Astrocyte of the spinal cord (primary cell): ENCODE measurements around the gene ATP9A.

Source experiments
- DNase-seq: peaks from one replicate; pipeline ENCODE4 v3.0.0; 2011; ENCODE audit warnings: low read depth, low spot score
- H3K4me3 ChIP-seq: 2 replicates; pipeline ENCODE4 v1.5.1; 2011; ENCODE audit warnings: low read depth, mild to moderate bottlenecking, low read length, moderate library complexity
- CTCF ChIP-seq: IDR thresholded peaks from 2 replicates; pipeline ENCODE4 v1.5.1; 2012; ENCODE audit warnings: low read depth, mild to moderate bottlenecking, low read length, inconsistent platforms
- in situ Hi-C: cut with HindIII; loops from 2 replicates; pipeline ENCODE4 v1.10.0; 2017; ENCODE audit warnings: low sequenced_read_pairs

Gene ATP9A

DNA sequence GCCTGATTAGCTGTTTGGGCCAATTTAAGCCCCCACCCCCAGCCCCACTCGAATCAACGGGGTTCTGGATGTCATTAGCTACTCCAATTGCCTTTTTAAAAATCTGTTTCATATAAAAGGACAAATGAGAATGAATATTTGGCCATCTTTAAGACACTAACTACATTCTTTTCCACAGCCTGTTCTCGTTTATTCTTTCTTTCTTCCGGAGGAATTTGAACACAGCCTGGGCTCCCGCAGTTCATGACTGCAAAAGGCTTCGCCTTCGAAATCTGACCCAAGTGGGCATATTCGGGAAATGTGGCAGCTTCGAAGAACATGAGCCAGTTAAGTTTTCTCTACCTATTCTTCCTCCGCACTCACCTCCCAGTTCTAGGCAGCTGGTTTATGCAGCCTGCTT lies 176.3 kb downstream of the ATP9A start:
- in situ Hi-C loops: no loop called here

DNA sequence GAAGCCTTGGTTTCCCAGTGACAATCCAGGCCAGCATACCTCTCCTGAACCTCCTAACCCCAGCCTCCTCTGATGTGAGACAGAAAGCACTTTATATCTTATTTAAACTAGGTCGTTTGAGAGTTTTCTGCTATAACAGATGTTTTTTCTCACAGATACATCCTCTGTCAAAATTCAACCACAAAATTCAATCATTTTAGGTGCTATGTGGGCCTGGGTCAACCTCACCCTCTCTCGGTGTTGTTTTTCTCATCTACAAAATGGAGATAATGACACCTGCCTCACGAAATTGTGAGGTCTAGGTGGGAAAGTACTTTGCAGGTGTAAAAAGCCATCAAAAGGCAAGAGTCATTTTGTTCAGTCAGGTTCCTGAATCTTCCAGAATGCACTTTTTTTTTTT lies 179.4 kb downstream of the ATP9A start:
- in situ Hi-C loops: no loop called here
- DNase-seq: no peak
- no peak for TF ChIP-seq CTCF
- H3K4me3 ChIP-seq: no peak overlapping the region

More for the DNA sequence above, 176.3 kb downstream of the ATP9A start:
- no peak for TF ChIP-seq CTCF
- no peak overlapping the region for H3K4me3 ChIP-seq
- DNase-seq: no peak

DNA sequence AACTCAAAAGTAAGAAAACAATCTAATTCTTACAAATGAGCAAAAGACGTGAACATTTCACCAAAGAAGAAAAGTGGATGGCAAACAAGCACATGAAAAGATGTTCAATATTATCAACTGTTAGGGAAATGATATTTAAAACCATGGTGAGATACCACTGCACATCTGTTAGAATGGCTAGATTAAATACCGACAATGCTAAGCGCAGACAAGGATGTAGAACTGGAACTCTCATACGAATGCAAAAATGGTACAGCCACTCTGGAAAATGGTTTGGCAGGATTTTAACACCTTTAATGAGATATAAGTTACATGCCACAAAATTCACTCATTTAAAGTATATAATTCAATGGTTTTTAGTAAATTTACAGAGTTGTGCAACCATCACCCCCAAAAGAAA lies 181.0 kb downstream of the ATP9A start:
- TF ChIP-seq CTCF: no peak
- no peak overlapping the region for H3K4me3 ChIP-seq

GRCh38 chr20:51586005-51586440 lies 182.2 kb downstream of the ATP9A start:
- no peak for TF ChIP-seq CTCF
- H3K4me3 ChIP-seq: no peak overlapping the region
- DNase-seq: peak; percentile 80
- in situ Hi-C loops: no loop called here

More for the DNA sequence above, 181.0 kb downstream of the ATP9A start:
- in situ Hi-C loops: no loop called here
- no peak for DNase-seq

GRCh38 chr20:51585148-51585547 lies 183.0 kb downstream of the ATP9A start:
- no peak for DNase-seq
- no peak for TF ChIP-seq CTCF
- in situ Hi-C loops: no loop called here
- no peak overlapping the region for H3K4me3 ChIP-seq

DNA sequence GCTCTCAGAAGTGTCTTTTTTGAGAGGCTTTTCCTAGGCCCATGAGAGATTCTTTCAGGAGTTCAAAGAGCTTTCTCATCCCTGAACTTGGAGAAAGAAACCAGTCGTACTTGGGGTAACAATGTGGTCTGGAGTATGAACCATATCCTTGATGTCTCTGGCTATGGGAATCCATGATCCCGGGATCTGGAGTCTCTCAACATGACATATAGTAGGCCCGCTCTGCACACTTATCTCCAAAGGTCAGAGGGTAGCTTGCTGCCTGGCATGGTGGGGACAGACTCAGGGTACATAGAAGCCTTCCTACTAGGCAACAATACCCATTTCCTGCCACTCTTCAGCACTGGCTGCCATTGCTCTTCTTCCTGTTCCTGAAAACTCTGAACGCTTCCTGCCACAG lies 183.5 kb downstream of the ATP9A start:
- TF ChIP-seq CTCF: no peak
- in situ Hi-C loops: no loop called here
- no peak for DNase-seq
- H3K4me3 ChIP-seq: no peak overlapping the region

- no peak for TF ChIP-seq CTCF
- H3K4me3 ChIP-seq: no peak overlapping the region
- no peak for DNase-seq
- in situ Hi-C loops: no loop called here
These were observed 184.1 kb downstream of the ATP9A start for GRCh38 chr20:51584116-51584515.
